ENCODE results near the gene SH3GL2.

- TF ChIP-seq POLR2A (IDR thresholded peaks at IDR 0.05), result no peak
- no peak for TF ChIP-seq CTCF (IDR thresholded peaks at IDR 0.05)
- no peak for TF ChIP-seq EP300 (IDR thresholded peaks at IDR 0.05)
These were observed 7.0 kb upstream of the SH3GL2 start for GRCh38 chr9:17571825-17572224.
